Ramos (cell line): Measurements from ENCODE around the gene IFITM5.
"Not testable (repeated sequence)": the region's sequence is repeated elsewhere in the genome, so short reads cannot be mapped to it uniquely, and the experiment has no call there.

Source experiments
- in situ Hi-C: fragments of 300-500 bp; cut with MboI; formaldehyde crosslinking; loops from one replicate; pipeline ENCODE4 v1.14.3; 2022; ENCODE audit warnings: low sequenced_read_pairs; ENCODE audit not compliant: unreplicated experiment

IFITM5 gene

DNA sequence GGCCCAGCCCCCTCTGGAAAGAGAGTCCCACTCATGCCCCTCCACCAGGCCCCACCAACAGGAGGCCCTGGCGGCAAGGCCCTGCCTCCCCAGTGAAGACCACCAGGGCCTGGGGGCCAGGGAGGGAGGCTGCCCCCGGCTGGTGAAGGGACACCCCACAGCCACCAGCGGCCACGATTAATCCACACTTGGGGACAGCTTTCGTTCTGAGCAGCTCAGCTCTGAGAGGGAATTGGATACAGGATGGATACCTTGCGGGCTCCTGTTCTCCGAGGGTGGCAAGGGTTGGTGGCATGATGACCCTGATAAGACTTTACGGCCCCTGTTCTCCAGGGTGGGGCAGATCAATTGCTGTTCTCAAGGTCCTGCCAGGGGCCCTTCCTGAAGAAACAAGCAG is 28.0 kb downstream of the IFITM5 start:
- in situ Hi-C loops, result no loop called here

DNA sequence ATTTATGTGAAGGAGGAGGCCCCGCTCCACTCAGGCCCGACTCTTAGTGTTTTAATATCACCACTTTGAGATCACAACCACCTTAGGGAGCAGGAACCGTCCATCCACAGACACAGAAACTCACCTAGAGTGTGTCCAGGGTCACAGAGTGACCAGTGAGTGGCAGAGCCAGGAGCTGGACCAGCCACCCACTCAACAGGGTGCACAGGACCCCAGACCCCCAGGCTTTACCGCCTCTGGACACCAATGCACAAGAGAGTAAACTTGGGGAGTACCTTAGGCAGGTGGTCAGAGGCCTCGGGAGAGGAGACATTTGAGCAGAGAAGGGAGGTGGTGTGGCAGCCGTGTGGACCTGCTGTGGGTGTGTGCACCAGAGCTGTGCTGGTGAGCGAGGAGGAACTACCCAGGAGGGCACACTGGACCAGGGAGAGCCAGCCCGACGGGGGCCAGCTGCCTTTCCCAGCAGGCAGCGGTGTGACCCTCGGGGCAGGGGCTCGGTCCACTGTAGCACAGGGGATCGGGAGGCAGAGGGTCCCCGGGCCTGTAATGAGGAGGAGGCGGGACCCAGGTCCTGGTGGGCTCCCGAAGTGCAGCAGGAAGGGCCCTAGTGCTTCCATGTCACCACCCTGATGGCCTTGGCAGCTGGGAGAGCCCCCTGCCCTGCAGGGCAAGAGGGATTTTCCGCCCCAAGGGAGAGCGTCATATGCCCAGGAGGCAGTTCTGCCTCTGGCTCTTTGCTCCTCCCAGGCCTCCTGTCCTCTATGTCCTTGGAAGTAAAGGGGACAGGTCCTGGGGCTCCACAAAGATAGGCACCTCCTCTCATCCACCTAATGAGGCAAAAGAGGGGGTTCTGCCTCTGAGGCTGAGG is 28.6 kb downstream of the IFITM5 start:
- in situ Hi-C loops, result no loop called here

- in situ Hi-C loops, result no loop called here
These were observed 30.0 kb downstream of the IFITM5 start for GRCh38 chr11:269146-269890.

- in situ Hi-C loops, result not testable (repeated sequence)
These were observed 30.6 kb downstream of the IFITM5 start for GRCh38 chr11:268716-269145.

- in situ Hi-C loops, result no loop called here
These were observed 31.8 kb downstream of the IFITM5 start for GRCh38 chr11:267491-267994.

- in situ Hi-C loops, result no loop called here
These were observed 32.5 kb downstream of the IFITM5 start for GRCh38 chr11:266676-267439.

DNA sequence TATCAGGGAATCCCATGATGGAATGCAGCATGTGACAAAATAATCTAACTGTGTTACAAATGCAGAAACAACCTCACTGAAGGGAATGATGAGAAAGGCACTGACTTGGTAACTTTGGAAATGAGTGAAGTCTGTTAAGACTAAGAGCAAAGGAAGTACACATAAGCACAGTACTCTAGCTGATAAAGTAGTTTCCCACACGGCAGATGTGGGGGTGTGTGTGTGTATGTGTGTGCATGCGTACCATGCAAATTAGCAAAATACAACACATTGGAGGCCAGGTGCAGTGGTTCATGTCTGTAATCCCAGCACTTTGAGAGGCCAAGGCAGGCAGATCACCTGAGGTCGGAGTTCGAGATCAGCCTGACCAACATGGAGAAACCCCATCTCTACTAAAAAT is 37.7 kb downstream of the IFITM5 start:
- in situ Hi-C loops, result no loop called here

DNA sequence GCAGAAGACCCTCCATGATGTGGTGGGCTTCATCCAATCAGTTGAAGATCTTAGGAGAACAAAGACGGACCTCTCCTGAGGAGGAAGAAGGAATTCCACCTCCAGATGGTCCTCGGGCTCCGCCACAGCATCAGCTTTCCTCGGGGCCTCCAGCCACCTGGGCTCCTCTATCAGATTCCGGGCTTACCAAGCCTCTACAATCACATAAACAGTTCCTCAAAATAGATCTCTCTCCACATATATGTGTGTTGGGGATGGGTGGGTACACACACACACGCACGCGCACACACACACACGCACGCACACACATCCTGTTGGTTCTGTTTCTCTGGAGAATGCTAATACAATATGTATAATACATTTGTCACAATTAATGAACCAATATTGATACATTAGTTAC is 39.9 kb downstream of the IFITM5 start:
- in situ Hi-C loops, result loop anchor here (10.0 kb wide), 1 partner anchor 85 kb away; no protein-coding TSS in a partner anchor

DNA sequence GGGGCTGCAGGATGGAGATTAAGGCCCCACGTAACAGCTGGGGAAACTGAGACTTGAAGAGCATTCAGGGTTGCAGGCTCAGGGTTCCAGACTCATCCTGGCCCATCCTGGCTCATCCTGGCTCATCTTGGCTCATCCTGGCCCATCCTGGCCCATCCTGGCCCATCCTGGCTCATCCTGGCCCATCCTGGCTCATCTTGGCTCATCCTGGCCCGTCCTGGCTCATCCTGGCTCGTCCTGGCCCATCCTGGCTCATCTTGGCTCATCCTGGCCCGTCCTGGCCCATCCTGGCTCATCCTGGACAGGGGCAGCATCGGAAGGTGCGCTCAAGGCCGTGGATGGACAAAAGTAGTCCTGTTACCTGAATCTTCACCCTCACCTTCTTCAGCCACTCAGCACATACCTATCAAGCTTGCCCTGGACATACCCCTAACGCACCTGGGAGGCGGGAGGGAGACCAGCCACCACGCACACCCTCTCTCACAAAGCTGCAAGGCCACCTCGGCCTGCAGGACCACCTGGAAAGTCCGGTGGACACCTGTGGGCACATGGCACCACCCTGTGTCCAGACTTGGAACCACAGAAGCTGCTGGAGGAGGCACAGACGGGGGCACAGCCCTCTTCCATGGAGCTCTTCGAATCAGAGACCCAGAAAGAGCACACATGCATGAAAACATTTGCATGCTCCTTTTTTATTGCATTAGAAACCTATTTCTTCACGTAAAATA is 41.4 kb downstream of the IFITM5 start:
- in situ Hi-C loops, result loop anchor here (10.0 kb wide), 1 partner anchor 87 kb away; no protein-coding TSS in a partner anchor

DNA sequence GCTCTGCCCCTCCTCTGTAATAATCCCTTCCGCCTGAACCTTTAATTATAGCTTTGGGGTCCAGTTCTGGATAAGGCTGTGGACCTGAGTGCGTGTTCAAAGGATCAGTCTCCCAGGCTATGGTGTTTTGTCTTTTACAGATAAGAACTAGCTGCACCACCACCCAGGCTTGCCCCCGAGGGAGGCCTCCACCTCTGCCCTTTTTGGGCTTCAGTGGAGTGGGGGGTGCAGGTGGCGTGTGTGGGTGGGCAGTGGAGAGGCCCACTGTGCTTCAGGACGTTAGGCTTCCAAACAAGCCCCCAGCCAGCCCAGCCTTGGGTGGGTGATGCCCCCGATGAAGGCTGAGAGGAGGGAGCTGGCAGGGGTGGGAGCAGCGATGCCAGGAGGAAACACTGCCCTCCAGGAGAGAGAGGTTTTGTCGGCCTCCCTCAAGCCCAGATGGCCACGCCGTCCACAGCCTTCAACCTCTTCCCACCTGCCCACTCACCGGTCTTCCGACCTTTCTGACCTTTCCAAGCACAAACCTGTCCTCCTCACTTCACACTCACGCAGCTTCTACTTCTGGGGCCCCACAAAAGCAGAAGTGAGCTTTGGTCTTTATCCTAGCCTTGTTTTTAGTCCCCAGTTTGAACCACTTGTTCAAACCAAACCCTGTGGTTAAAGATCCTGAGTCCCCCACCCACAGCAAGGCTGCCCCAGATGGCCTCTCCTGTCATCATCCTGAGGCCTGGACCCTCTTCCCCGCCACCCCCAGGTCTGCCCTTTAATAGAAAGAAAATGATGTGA is 42.2 kb downstream of the IFITM5 start:
- in situ Hi-C loops, result loop anchor here (10.0 kb wide), 1 partner anchor 88 kb away; no protein-coding TSS in a partner anchor

DNA sequence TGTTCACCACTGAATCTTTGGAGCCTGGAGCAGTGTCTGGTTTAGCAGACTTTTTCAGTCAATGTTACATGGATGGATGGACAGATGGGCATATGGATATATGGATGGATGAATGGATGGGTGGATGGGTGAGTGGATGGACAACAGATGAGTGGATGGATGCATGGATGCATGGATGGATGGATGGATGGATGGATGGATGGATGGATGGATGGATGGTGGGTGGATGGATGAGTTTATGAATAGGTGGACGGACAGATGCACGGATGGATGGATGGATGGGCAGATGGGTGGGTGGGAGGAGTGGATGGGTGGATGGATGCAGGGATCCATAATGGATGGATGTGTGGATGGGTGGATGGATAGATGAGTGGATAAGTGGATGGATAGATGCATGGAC is 43.5 kb downstream of the IFITM5 start:
- in situ Hi-C loops, result loop anchor here (10.0 kb wide), 1 partner anchor 89 kb away; no protein-coding TSS in a partner anchor

- in situ Hi-C loops, result loop anchor here (10.0 kb wide), 1 partner anchor 90 kb away; no protein-coding TSS in a partner anchor
These were observed 44.1 kb downstream of the IFITM5 start for GRCh38 chr11:255176-255575.

DNA sequence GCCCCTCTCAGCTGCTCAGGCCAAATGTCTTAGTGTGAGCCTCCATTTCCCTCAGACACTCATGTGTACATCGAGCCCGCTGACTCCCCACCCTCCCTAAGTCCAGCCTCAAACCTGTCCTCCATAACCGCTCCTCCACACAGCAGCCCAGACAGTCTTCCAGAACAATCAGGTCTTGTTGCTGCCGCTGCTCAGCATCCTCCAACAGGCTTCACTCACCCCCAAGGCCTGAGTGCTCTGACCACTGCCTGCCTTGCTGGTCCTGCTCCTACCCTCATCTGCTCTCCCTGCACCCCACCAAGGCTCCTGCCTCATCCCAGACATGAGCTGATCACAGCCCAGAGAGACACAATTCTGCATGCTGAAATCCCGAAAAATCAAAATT is 45.4 kb downstream of the IFITM5 start:
- in situ Hi-C loops, result loop anchor here (10.0 kb wide), 1 partner anchor 91 kb away; no protein-coding TSS in a partner anchor

- in situ Hi-C loops, result loop anchor here (10.0 kb wide), 1 partner anchor 91 kb away; no protein-coding TSS in a partner anchor
These were observed 46.0 kb downstream of the IFITM5 start for GRCh38 chr11:253160-253885.

- in situ Hi-C loops, result loop anchor here (10.0 kb wide), 1 partner anchor 92 kb away; no protein-coding TSS in a partner anchor
These were observed 46.7 kb downstream of the IFITM5 start for GRCh38 chr11:252666-253065.

DNA sequence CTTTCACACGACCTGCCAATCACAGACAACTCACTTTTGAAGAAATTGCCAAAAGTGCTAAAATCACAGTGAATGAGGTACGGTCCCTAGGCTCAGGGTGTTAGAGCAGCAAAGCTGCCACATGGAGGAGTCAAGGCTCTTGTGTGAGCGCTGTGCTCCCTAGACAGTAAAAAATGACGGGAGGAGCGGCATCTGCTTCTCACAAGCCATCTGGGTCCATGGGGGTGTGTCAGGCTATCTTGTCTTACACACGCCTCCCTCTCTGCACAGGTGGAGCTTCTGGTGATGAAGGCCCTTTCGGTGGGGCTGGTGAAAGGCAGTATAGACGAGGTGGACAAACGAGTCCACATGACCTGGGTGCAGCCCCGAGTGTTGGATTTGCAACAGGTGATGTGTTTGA is 47.8 kb downstream of the IFITM5 start:
- in situ Hi-C loops, result loop anchor here (10.0 kb wide), 1 partner anchor 93 kb away; no protein-coding TSS in a partner anchor

DNA sequence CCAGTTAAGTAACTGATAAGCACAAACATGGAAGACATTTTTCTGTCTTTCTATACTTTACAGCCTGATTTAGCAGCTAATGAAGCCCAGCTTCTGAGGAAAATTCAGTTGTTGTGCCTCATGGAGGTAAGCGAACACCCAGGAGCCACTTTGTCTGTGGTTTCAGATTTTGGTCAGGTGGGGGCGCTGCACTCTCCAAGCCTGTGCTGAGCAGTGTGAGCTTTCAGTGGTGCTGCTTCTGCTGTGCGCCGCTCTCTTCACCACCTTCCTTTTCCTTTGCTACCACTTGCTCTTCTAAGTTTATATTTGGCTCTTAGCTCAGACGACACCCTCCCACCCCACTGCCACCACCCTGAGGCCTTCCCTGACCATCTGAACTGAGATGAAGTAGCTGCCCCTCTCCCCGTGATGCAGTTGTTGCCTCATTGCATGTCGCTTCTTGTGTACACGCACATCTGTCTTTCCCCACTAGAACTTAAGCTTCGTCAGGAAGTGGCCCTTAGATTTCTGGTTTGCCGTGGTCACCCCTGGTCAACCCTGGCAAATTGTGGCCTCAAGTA is 48.5 kb downstream of the IFITM5 start:
- in situ Hi-C loops, result loop anchor here (10.0 kb wide), 1 partner anchor 94 kb away; no protein-coding TSS in a partner anchor
